ENCODE measurements around the gene KLF14. TPM values are rescaled to one million over a fixed set of nuclear protein-coding genes. Genes with fewer than 3 reads are reported as not detected.

KLF14 gene
- total and polyA plus RNA-seq, 2 donors (not counting 1 experiment from before 2014, with no cell fraction given), result 0.25 to 0.27 TPM

DNA sequence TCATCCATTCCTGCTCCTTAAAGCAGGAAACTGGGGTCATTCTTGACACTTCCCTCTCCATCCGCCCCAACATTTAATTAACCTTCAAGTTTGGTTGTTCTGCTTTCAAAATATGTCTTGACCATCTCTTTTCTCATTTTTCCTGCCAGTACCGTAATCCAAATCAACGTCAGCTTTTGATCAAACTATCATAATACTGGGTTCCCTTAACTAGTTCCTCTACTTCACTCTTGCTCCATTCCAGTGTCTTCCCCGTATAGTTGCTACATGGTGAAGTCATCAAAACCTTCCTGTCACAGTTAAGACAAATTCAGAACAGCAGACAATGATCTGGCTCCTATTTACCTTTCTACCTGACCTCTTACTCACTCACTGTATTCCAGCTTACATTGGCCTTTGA, 6.6 kb upstream of the KLF14 start:
- H3K79me2 ChIP-seq (ENCODE audit: control insufficient read depth, insufficient read depth, low read length), result no peaks in the 10 kb centered on the region
- no peak for TF ChIP-seq EZH2 (IDR thresholded peaks at IDR 0.05; ENCODE audit: borderline replicate concordance, insufficient read depth, low read depth, low read length, poor library complexity, severe bottlenecking)
- no peaks in the 10 kb centered on the region for H3K4me1 Mint-ChIP-seq
- no peak overlapping the region for H3K9ac ChIP-seq (ENCODE audit: low read length)
- 81% methylated on average over 4 of the region's 4 CpGs for WGBS (ENCODE audit: insufficient coverage)
- DNase-seq (no peak), ATAC-seq (ENCODE audit: low read depth) (no peak)
- intact Hi-C loops (cut with micrococcal nuclease), result no loop called here
- peaks cover 21 to 24% of the 10 kb centered on the region in 2 donors for H3K4me1 ChIP-seq (ENCODE audit: control insufficient read depth in 2 of 2, insufficient read depth in 2 of 2, low read length in 2 of 2)
- no peak overlapping the region for H3K4me3 ChIP-seq (ENCODE audit: control extremely low read depth in 1 of 5, extremely low read depth in 1 of 5, insufficient read depth in 1 of 5, low read depth in 2 of 5, low read length in 4 of 5)
- no peak overlapping the region for H3K4me3 Mint-ChIP-seq
- no peaks in the 10 kb centered on the region for H3K36me3 ChIP-seq (replicated peaks in 1 of 2; ENCODE audit: control extremely low read depth in 1 of 2, control insufficient read depth in 1 of 2, extremely low read depth in 1 of 2, insufficient read depth in 2 of 2, low read length in 1 of 2)
- peak overlapping the region; percentile 58 for H3K4me2 ChIP-seq (replicated peaks; ENCODE audit: low read depth, low read length, poor library complexity, severe bottlenecking)
- H3K9me3 ChIP-seq (ENCODE audit: control extremely low read depth in 1 of 3, control insufficient read depth in 2 of 3, insufficient read depth in 1 of 3, low read length in 2 of 3), result no peaks in the 10 kb centered on the region
- no peak overlapping the region for H3K27ac Mint-ChIP-seq
- CTCF ChIA-PET, result interaction anchor here (4.0 kb wide), 1 partner anchor 17 kb away, joined by 30 read pairs; no protein-coding TSS in a partner anchor
- POLR2A ChIA-PET, result no interaction called here
- H3K27me3 ChIP-seq (replicated peaks in 1 of 4; ENCODE audit: control extremely low read depth in 1 of 4, control insufficient read depth in 3 of 4, insufficient read depth in 4 of 4, low read length in 3 of 4), result peaks cover 0 to 40% (median 16%) of the 10 kb centered on the region in 4 experiments
- peak overlapping the region; percentile 41 to 50 for H3K27ac ChIP-seq (ENCODE audit: low read length in 2 of 2)
- no peaks in the 10 kb centered on the region for H3K9me3 Mint-ChIP-seq (ENCODE audit: insufficient read depth)
- no peaks in the 10 kb centered on the region for H4K20me1 ChIP-seq (ENCODE audit: control insufficient read depth, insufficient read depth, low read length, poor library complexity, severe bottlenecking)
- H3K27me3 Mint-ChIP-seq, result peaks cover 36% of the 10 kb centered on the region
- H2AFZ ChIP-seq (ENCODE audit: insufficient read depth, low read depth, low read length, poor library complexity, severe bottlenecking), result peak overlapping the region; percentile 17

DNA sequence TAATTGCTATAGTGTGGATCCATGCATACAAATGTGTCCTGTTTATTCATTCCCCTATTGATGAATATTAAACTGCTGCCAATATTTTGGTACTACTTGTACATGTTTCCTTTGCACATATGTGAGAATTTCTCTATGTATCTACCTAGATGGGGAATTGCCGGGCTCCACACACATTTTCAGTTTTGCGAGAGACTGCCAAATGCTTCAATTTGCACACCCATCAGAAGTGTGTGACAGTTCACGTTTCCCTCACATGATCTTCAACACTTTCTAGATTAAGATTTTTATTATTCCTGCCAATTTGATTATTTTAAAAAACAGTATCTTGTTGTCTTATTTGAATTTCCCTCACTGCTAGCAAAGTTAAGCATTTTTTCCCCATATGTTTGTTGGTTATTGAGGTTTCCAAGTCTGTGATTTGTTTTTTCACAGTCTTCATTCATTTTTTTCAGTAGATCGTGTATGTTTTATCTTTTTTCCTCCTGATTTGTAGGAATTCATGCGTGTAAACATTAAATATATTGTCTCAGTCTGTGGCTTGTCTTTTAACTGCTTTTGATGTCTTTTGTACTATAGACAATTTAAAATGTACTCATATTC, 2.4 kb upstream of the KLF14 start:
- peaks cover 53% of the 10 kb centered on the region for H3K27me3 Mint-ChIP-seq
- Histone ChIP-seq H2AFZ (ENCODE audit: insufficient read depth, low read depth, low read length, poor library complexity, severe bottlenecking) (no peak overlapping the region), H3K9me3 (ENCODE audit: control extremely low read depth in 1 of 3, control insufficient read depth in 2 of 3, insufficient read depth in 1 of 3, low read length in 2 of 3) (peaks cover 0 to 17% (median 7%) of the 10 kb centered on the region in 3 donors), H3K4me3 (ENCODE audit: control extremely low read depth in 1 of 5, extremely low read depth in 1 of 5, insufficient read depth in 1 of 5, low read depth in 2 of 5, low read length in 4 of 5) (no peak overlapping the region), H3K9ac (ENCODE audit: low read length) (no peak overlapping the region), H3K4me2 (replicated peaks; ENCODE audit: low read depth, low read length, poor library complexity, severe bottlenecking) (no peak overlapping the region), H3K27ac (ENCODE audit: low read length in 2 of 2) (no peak overlapping the region), H4K20me1 (ENCODE audit: control insufficient read depth, insufficient read depth, low read length, poor library complexity, severe bottlenecking) (no peaks in the 10 kb centered on the region), H3K79me2 (ENCODE audit: control insufficient read depth, insufficient read depth, low read length) (no peaks in the 10 kb centered on the region), H3K36me3 (replicated peaks in 1 of 2; ENCODE audit: control extremely low read depth in 1 of 2, control insufficient read depth in 1 of 2, extremely low read depth in 1 of 2, insufficient read depth in 2 of 2, low read length in 1 of 2) (no peaks in the 10 kb centered on the region), H3K27me3 (replicated peaks in 1 of 4; ENCODE audit: control extremely low read depth in 1 of 4, control insufficient read depth in 3 of 4, insufficient read depth in 4 of 4, low read length in 3 of 4) (peaks cover 0 to 52% (median 40%) of the 10 kb centered on the region in 4 experiments), H3K4me1 (ENCODE audit: control insufficient read depth in 2 of 2, insufficient read depth in 2 of 2, low read length in 2 of 2) (peaks cover 20 to 27% of the 10 kb centered on the region in 2 donors)
- ChIA-PET POLR2A (no interaction called here), CTCF (no interaction called here)
- no peak overlapping the region for H3K27ac Mint-ChIP-seq
- 71% methylated on average over 1 of the region's 5 CpGs for WGBS (ENCODE audit: insufficient coverage)
- DNase-seq, result no peak
- TF ChIP-seq, protein P1, sequence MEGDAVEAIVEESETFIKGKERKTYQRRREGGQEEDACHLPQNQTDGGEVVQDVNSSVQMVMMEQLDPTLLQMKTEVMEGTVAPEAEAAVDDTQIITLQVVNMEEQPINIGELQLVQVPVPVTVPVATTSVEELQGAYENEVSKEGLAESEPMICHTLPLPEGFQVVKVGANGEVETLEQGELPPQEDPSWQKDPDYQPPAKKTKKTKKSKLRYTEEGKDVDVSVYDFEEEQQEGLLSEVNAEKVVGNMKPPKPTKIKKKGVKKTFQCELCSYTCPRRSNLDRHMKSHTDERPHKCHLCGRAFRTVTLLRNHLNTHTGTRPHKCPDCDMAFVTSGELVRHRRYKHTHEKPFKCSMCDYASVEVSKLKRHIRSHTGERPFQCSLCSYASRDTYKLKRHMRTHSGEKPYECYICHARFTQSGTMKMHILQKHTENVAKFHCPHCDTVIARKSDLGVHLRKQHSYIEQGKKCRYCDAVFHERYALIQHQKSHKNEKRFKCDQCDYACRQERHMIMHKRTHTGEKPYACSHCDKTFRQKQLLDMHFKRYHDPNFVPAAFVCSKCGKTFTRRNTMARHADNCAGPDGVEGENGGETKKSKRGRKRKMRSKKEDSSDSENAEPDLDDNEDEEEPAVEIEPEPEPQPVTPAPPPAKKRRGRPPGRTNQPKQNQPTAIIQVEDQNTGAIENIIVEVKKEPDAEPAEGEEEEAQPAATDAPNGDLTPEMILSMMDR (IDR thresholded peaks at IDR 0.05), result no peak
- TF ChIP-seq EZH2 (IDR thresholded peaks at IDR 0.05; ENCODE audit: borderline replicate concordance, insufficient read depth, low read depth, low read length, poor library complexity, severe bottlenecking), result no peak
- no peak overlapping the region for H3K4me3 Mint-ChIP-seq
- H3K9me3 Mint-ChIP-seq (ENCODE audit: insufficient read depth), result no peaks in the 10 kb centered on the region
- no peak for ATAC-seq (ENCODE audit: low read depth)
- H3K4me1 Mint-ChIP-seq, result peaks cover 10% of the 10 kb centered on the region
- intact Hi-C loops (cut with micrococcal nuclease), result loop anchor here (5.0 to 10.0 kb wide), 2 partner anchors 249 to 532 kb away; partner anchors contain the start of genes SSMEM1 and TMEM209
